Testis (tissue), 3 donors: ENCODE data around the gene NEURL4. TPM values are rescaled to one million over a fixed set of nuclear protein-coding genes. Genes with fewer than 3 reads are reported as not detected.
A peak's percentile ranks its signal among the peaks of the same experiment; 100 is the strongest.

Source experiments
- DNase-seq: peaks from one replicate; pipeline ENCODE4 v3.0.0-alpha.2; 2019
- H3K27ac ChIP-seq, 2 donors: fragments of 200-600 bp; sonication (generic); one replicate each; pipeline ENCODE4 v1.5.1; 2019
- H3K27me3 ChIP-seq: fragments of 200-600 bp; sonication (generic); one replicate; pipeline ENCODE4 v1.5.1; 2019
- H3K36me3 ChIP-seq: fragments of 200-600 bp; sonication (generic); one replicate; pipeline ENCODE4 v1.5.1; 2017; ENCODE audit warnings: low read depth; ENCODE audit errors: missing control alignments
- H3K4me1 ChIP-seq: fragments of 200-600 bp; sonication (generic); one replicate; pipeline ENCODE4 v1.5.1; 2019
- H3K4me3 ChIP-seq, 2 donors: fragments of 200-600 bp; sonication (generic); one replicate each; pipeline ENCODE4 v1.5.1; 2017 to 2019
- H3K9me3 ChIP-seq: fragments of 200-600 bp; sonication (generic); one replicate; pipeline ENCODE4 v1.5.1; 2017
- CTCF ChIP-seq, 3 experiments: fragments of 450-650 bp in 2 of 3; fragments of 200-600 bp in 1 of 3; sonication (generic) in 1 of 3; IDR thresholded peaks; one replicate each; pipeline ENCODE4 v1.5.1; 2016 to 2019; ENCODE audit warnings: antibody characterized with exemption in 3 of 3, mild to moderate bottlenecking in 2 of 3, moderate library complexity in 1 of 3
- POLR2A ChIP-seq: fragments of 450-650 bp; IDR thresholded peaks from one replicate; pipeline ENCODE4 v1.6.1; 2017; ENCODE audit warnings: antibody characterized with exemption, mild to moderate bottlenecking, moderate library complexity
- WGBS, 2 donors: methylation state at CpG; one replicate each; pipeline ENCODE4 v1.1.5; 2018; 5-methylcytosine and 5-hydroxymethylcytosine counted together
- intact Hi-C: fragments of 100-400 bp; cut with DNase I; formaldehyde crosslinking; loops from one replicate; pipeline ENCODE4 v1.15.1; 2023; ENCODE audit warnings: low total_unique reads
- polyA plus RNA-seq: library from polyadenylated mRNA; stranded (reverse); fragments of 350-450 nt; fragmentation: Illumina TruSeq; extraction: RNeasy Lipid Tissue Mini Kit (QIAGEN cat#74804); gene quantifications from one replicate; pipeline ENCODE4 v1.2.3, GENCODE V29; 2014; ENCODE audit warnings: low read depth, low replicate concordance; ENCODE audit not compliant: insufficient read depth
- total RNA-seq, 2 donors: library from RNA; depleted of rRNA; stranded (reverse); fragments of >200 nt; gene quantifications; one replicate each; pipeline ENCODE4 v1.2.3, GENCODE V29; 2016

NEURL4 gene
- total and polyA plus RNA-seq, 3 donors from 2014 or later, result 34.5 to 50.6 (median 38.3) TPM

DNA sequence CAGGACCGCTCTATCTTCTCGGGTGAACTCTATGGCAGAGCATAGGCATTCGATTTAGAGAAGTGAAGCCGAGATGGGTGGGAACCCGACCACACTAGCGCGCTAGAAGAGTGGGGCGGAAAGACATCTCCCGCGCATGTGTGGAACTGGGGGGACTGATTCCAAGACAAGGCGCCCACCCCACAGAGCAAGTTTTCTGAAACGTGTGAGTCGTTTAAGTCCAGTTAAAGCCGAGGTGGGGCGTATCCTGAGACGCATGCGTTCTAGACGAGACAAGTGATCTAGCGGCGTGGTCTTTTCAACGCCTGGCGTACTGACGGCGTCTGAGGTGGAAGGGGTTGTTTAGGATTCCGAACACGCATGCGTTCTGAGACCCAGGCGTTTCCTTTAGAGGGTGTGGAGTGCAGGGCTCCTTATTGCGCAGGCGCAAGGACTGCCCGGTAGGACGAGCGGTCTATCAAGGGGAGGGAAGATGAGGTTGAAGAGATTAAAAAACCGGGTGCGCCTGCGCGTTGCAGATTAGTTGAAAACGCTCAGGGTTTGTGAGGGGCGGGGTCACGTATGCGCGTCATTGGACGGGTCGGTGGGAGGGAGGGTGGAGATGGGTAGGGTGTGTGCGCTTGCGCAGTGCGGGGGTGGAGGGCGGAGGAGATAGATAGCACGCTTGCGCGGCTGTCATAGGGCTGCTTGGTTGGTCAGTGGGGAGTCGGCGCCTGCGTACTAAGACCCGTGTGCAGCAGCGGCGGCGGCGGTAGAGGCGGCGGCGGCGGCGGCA lies 22.0 kb downstream of the NEURL4 start, which contains the start of gene EIF5A:
Gene EIF5A (plus strand): TSS at position 718 of the 775 bp plus-strand sequence. CDS start 2,008 bp downstream, outside the sequence.
- Histone ChIP-seq H3K27ac (peak within 1 kb of the TSS; percentile 92 to 97), H3K4me1 (peaks cover 11% of the 10 kb centered on the region), H3K27me3 (no peaks in the 10 kb centered on the region), H3K4me3 (peak within 1 kb of the TSS; percentile 88 to 99), H3K36me3 (no peaks in the 10 kb centered on the region), H3K9me3 (no peaks in the 10 kb centered on the region)
- intact Hi-C loops, result no loop called here
- TF ChIP-seq CTCF (IDR thresholded peaks at IDR 0.05), result peak in 1 of 3 experiments; percentile 1
- peak; percentile 88 for TF ChIP-seq POLR2A
- DNase-seq, result peak; percentile 98
- 0 to 1% methylated on average over 54 to 64 of the region's 64 CpGs for WGBS, 2 donors

GRCh38 chr17:7304179-7304578 lies 25.0 kb downstream of the NEURL4 start:
- Histone ChIP-seq H3K27ac (no peak overlapping the region), H3K9me3 (no peaks in the 10 kb centered on the region), H3K27me3 (no peaks in the 10 kb centered on the region), H3K4me1 (peaks cover 6% of the 10 kb centered on the region), H3K36me3 (no peaks in the 10 kb centered on the region), H3K4me3 (no peak overlapping the region)
- intact Hi-C loops, result no loop called here
- 93 to 94% methylated on average over 7 of the region's 7 CpGs for WGBS, 2 donors
- DNase-seq, result no peak
- TF ChIP-seq POLR2A (no peak), CTCF (IDR thresholded peaks at IDR 0.05) (no peak)

GRCh38 chr17:7296189-7296861 lies 32.8 kb downstream of the NEURL4 start:
- H3K4me3 ChIP-seq, result peak overlapping the region; percentile 24 to 29
- peak; percentile 87 for DNase-seq
- peak; percentile 96 to 97 (median 96) for TF ChIP-seq CTCF (IDR thresholded peaks at IDR 0.05)
- no peak for TF ChIP-seq POLR2A
- H3K9me3 ChIP-seq, result no peaks in the 10 kb centered on the region
- intact Hi-C loops, result no loop called here
- no peaks in the 10 kb centered on the region for H3K27me3 ChIP-seq
- no peak overlapping the region for H3K27ac ChIP-seq
- 1 to 5% methylated on average over 19 to 51 of the region's 51 CpGs for WGBS, 2 donors
- peaks cover 30% of the 10 kb centered on the region for H3K4me1 ChIP-seq
- H3K36me3 ChIP-seq, result no peaks in the 10 kb centered on the region

DNA sequence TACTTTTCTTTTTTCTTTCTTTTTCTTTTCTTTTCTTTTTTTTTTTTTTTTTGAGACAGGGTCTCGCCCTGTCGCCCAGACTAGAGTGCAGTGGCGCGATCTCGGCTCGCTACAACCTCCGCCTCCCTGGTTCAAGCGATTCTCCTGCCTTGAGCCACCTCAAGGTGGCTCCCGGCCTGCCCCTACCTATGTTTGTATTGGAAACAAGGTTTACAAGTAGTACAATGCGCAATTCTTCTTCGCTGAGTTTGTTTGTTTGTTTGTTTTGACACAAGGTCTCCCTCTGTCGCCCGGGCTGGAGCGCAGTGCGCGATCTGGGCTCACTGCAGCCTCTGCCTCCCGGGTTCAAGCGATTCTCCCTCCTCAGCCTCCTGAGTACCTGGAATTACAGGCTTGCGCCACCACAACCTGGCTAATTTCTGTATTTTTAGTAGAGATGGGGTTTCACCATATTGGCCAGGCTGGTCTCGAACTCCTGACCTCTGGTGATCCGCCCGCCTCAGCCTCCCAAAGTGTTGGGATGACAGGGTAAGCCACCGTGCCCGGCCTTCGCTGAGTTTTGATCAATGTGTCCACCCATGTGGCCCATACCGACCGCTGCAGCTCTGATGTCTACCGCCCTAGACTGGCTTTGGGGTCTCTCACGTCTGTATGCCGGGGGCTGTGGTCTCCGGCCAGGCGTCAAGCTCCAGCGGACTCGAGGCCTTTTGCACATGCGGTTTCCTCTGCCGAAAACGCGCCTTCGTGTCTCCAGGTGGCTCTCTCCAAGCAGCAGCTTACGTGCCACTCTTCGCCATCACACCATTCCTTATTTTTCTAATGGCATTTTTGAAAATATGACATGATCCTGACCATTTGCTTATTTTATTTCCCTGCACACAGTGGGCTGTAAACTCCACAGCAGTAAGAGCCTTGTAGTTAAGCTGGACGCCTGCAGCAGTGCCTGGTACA lies 33.6 kb downstream of the NEURL4 start:
- 51 to 53% methylated on average over 42 of the region's 42 CpGs for WGBS, 2 donors
- Histone ChIP-seq H3K27ac (peak overlapping the region in 1 of 2 donors; percentile 24), H3K4me1 (peaks cover 30% of the 10 kb centered on the region), H3K9me3 (no peaks in the 10 kb centered on the region), H3K27me3 (no peaks in the 10 kb centered on the region), H3K36me3 (no peaks in the 10 kb centered on the region), H3K4me3 (peak overlapping the region; percentile 42 to 50)
- no peak for DNase-seq
- intact Hi-C loops, result no loop called here
- no peak for TF ChIP-seq CTCF (IDR thresholded peaks at IDR 0.05)
- no peak for TF ChIP-seq POLR2A
